ENCODE data around the gene SUFU. TPM values are rescaled to one million over a fixed set of nuclear protein-coding genes. Genes with fewer than 3 reads are reported as not detected.
A peak's percentile ranks its signal among the peaks of the same experiment; 100 is the strongest.

SUFU gene
- total and polyA plus RNA-seq, 2 of the 13 experiments (the other 11 are each of a cell fraction or from before 2014, with no cell fraction given) = 2.9 to 5.5 TPM

- TF ChIP-seq, protein P1, sequence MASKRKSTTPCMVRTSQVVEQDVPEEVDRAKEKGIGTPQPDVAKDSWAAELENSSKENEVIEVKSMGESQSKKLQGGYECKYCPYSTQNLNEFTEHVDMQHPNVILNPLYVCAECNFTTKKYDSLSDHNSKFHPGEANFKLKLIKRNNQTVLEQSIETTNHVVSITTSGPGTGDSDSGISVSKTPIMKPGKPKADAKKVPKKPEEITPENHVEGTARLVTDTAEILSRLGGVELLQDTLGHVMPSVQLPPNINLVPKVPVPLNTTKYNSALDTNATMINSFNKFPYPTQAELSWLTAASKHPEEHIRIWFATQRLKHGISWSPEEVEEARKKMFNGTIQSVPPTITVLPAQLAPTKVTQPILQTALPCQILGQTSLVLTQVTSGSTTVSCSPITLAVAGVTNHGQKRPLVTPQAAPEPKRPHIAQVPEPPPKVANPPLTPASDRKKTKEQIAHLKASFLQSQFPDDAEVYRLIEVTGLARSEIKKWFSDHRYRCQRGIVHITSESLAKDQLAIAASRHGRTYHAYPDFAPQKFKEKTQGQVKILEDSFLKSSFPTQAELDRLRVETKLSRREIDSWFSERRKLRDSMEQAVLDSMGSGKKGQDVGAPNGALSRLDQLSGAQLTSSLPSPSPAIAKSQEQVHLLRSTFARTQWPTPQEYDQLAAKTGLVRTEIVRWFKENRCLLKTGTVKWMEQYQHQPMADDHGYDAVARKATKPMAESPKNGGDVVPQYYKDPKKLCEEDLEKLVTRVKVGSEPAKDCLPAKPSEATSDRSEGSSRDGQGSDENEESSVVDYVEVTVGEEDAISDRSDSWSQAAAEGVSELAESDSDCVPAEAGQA (IDR thresholded peaks at IDR 0.05; ENCODE audit: low read depth) = peak; percentile 75
- TF ChIP-seq, protein P1 (CRISPR knock-in tag; IDR thresholded peaks at IDR 0.05; ENCODE audit: borderline replicate concordance) = no peak
- TF ChIP-seq FLYWCH1 (CRISPR knock-in tag; IDR thresholded peaks at IDR 0.05) (no peak), HDAC6 (IDR thresholded peaks at IDR 0.05; ENCODE audit: low read depth, low read length) (no peak), THAP11 (CRISPR knock-in tag; IDR thresholded peaks at IDR 0.05) (peak; percentile 98), FOXK1 (CRISPR knock-in tag; IDR thresholded peaks at IDR 0.05; ENCODE audit: borderline replicate concordance, low read depth) (peak; percentile 88; the same call in 1 of the 2 replicates), HDAC1 (CRISPR knock-in tag; IDR thresholded peaks at IDR 0.05) (peak; percentile 57; the same call in 1 of the 2 replicates), HMG20A (CRISPR knock-in tag; IDR thresholded peaks at IDR 0.05; ENCODE audit: borderline replicate concordance) (0 out of 2 replicates have a peak, but pooled peaks have one; percentile 19), ZNF746 (CRISPR knock-in tag; IDR thresholded peaks at IDR 0.05) (no peak), ARNT (IDR thresholded peaks at IDR 0.05) (no peak), TEAD3 (CRISPR knock-in tag; optimal IDR thresholded peaks at IDR 0.05; ENCODE audit: borderline replicate concordance) (peak; percentile 86), ELF1 (CRISPR knock-in tag; IDR thresholded peaks at IDR 0.05) (peak; percentile 59; the same call in 1 of the 2 replicates), ZUFSP (CRISPR knock-in tag; IDR thresholded peaks at IDR 0.05; ENCODE audit: borderline replicate concordance) (no peak), ZBTB21 (CRISPR knock-in tag; IDR thresholded peaks at IDR 0.05) (no peak), ETV6 (CRISPR knock-in tag; conservative IDR thresholded peaks at IDR 0.05) (no peak), POLR2AphosphoS5 (IDR thresholded peaks at IDR 0.05; ENCODE audit: low read depth, low read length) (peak; percentile 71)
- TF ChIP-seq, protein P2, sequence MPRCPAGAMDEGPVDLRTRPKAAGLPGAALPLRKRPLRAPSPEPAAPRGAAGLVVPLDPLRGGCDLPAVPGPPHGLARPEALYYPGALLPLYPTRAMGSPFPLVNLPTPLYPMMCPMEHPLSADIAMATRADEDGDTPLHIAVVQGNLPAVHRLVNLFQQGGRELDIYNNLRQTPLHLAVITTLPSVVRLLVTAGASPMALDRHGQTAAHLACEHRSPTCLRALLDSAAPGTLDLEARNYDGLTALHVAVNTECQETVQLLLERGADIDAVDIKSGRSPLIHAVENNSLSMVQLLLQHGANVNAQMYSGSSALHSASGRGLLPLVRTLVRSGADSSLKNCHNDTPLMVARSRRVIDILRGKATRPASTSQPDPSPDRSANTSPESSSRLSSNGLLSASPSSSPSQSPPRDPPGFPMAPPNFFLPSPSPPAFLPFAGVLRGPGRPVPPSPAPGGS (CRISPR knock-in tag; IDR thresholded peaks at IDR 0.05) = peak; percentile 77; the same call in 1 of the 2 replicates
- TF ChIP-seq, protein P3, sequence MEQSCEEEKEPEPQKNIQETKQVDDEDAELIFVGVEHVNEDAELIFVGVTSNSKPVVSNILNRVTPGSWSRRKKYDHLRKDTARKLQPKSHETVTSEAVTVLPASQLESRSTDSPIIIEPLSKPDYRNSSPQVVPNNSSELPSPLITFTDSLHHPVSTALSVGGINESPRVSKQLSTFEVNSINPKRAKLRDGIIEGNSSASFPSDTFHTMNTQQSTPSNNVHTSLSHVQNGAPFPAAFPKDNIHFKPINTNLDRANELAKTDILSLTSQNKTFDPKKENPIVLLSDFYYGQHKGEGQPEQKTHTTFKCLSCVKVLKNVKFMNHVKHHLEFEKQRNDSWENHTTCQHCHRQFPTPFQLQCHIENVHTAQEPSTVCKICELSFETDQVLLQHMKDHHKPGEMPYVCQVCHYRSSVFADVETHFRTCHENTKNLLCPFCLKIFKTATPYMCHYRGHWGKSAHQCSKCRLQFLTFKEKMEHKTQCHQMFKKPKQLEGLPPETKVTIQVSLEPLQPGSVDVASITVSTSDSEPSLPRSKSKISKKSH (CRISPR knock-in tag; IDR thresholded peaks at IDR 0.05; ENCODE audit: borderline replicate concordance) = no peak
- TF ChIP-seq, protein P4, sequence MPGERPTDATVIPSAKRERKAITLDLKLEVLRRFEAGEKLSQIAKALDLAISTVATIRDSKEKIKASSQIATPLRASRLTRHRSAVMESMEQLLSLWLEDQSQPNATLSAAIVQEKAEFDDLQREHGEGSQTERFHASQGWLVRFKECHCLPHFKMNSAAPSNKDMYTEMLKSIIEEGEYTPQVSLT (CRISPR knock-in tag; IDR thresholded peaks at IDR 0.05; ENCODE audit: borderline replicate concordance, low read depth) = no peak
These were observed 1.2 kb upstream of the SUFU start, which contains the start of gene ACTR1A (continued) for GRCh38 chr10:102502337-102503151.

All from HepG2 (cell line).